Subcutaneous abdominal adipose tissue (tissue), 5 donors: ENCODE results near the gene MCRIP2.
A peak's percentile ranks its signal among the peaks of the same experiment; 100 is the strongest.

Experiments
- H3K27ac ChIP-seq: one replicate; pipeline ENCODE4 v1.7.0; 2013; ENCODE audit warnings: low read depth, mild to moderate bottlenecking, inconsistent platforms, low read length, moderate library complexity
- H3K27me3 ChIP-seq, 5 donors: one replicate each; pipeline ENCODE4 v1.7.0; 2013; ENCODE audit warnings: low read length in 5 of 5, inconsistent platforms in 1 of 5; ENCODE audit not compliant: control insufficient read depth in 5 of 5, insufficient read depth in 4 of 5
- H3K36me3 ChIP-seq, 5 donors: one replicate each; pipeline ENCODE4 v1.7.0; 2013; ENCODE audit warnings: low read length in 5 of 5; ENCODE audit not compliant: control insufficient read depth in 5 of 5, insufficient read depth in 5 of 5
- H3K4me1 ChIP-seq, 5 donors: one replicate each; pipeline ENCODE4 v1.7.0; 2013; ENCODE audit warnings: low read length in 5 of 5, mild to moderate bottlenecking in 3 of 5, moderate library complexity in 1 of 5; ENCODE audit not compliant: control insufficient read depth in 5 of 5, insufficient read depth in 5 of 5
- H3K4me3 ChIP-seq, 5 donors: one replicate each; pipeline ENCODE4 v1.7.0; 2013; ENCODE audit warnings: low read length in 5 of 5, low read depth in 1 of 5
- H3K9ac ChIP-seq, 5 donors: one replicate each; pipeline ENCODE4 v1.7.0; 2013; ENCODE audit warnings: low read length in 5 of 5, mild to moderate bottlenecking in 4 of 5, moderate library complexity in 3 of 5
- H3K9me3 ChIP-seq, 5 donors: one replicate each; pipeline ENCODE4 v1.7.0; 2013; ENCODE audit warnings: low read length in 5 of 5; ENCODE audit not compliant: control insufficient read depth in 5 of 5
- donor health status: healthy.
- donor health status: healthy.
- donor health status: healthy.
- donor health status: healthy.
- donor health status: healthy.

Gene MCRIP2

GRCh38 chr16:669666-670065, 28.0 kb downstream of the MCRIP2 start:
- no peaks in the 10 kb centered on the region for H3K9me3 ChIP-seq
- H3K4me3 ChIP-seq: peak overlapping the region in 1 of 5 donors; percentile 80
- H3K27me3 ChIP-seq: no peaks in the 10 kb centered on the region
- H3K36me3 ChIP-seq: peaks cover 0 to 52% (median 47%) of the 10 kb centered on the region in 5 donors
- H3K4me1 ChIP-seq: peaks cover 2 to 24% (median 22%) of the 10 kb centered on the region in 5 donors
- H3K27ac ChIP-seq: no peak overlapping the region
- H3K9ac ChIP-seq: peak overlapping the region in 1 of 5 donors; percentile 96

DNA sequence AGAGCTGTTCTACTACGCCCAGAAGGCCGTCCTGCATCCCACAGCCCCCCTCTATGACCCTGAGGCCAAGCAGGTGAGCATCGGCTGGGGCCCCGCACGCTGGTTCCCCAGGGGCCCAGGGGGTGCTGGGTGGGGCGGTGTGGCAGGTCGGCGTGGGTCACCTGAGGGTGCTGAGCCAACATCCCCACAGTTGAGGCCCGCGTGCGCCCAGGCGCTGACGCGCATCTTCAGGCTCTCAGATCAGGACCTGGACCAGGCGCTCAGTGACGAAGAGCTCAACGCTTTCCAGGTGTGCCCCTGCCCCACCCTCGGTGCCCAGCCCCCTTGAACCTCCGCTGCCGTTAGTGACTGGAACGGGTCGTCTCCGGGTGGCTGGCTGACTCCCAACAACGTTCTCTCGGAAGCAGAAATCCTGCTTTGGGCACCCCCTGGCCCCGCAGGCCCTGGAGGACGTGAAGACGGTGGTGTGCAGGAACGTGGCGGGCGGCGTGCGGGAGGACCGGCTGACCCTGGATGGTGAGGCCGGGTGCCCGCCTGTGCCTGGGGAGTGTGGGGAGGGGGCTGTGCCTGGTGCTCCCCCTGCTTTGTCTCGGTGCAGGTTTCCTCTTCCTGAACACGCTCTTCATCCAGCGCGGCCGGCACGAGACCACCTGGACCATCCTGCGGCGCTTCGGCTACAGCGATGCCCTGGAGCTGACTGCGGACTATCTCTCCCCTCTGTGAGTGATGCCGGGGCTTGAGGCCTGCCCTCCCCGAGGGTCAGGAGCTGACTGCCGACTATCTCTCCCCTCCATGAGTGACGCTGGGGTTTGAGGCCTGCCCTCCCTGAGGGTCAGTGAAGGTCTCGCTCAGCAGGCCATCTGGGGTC, 29.1 kb downstream of the MCRIP2 start:
- no peak overlapping the region for H3K27ac ChIP-seq

GRCh38 chr16:671353-672131, 29.9 kb downstream of the MCRIP2 start:
- H3K36me3 ChIP-seq: peaks cover 0 to 52% (median 47%) of the 10 kb centered on the region in 5 donors
- H3K27ac ChIP-seq: no peak overlapping the region
- no peak overlapping the region for H3K4me3 ChIP-seq
- no peaks in the 10 kb centered on the region for H3K27me3 ChIP-seq
- no peaks in the 10 kb centered on the region for H3K9me3 ChIP-seq
- no peak overlapping the region for H3K9ac ChIP-seq
- H3K4me1 ChIP-seq: peaks cover 2 to 40% (median 37%) of the 10 kb centered on the region in 5 donors

More for the DNA sequence above, 29.1 kb downstream of the MCRIP2 start:
- Histone ChIP-seq H3K9me3 (no peaks in the 10 kb centered on the region), H3K4me1 (peaks cover 2 to 34% (median 31%) of the 10 kb centered on the region in 5 donors), H3K36me3 (peaks cover 0 to 52% (median 47%) of the 10 kb centered on the region in 5 donors), H3K9ac (no peak overlapping the region), H3K4me3 (no peak overlapping the region), H3K27me3 (no peaks in the 10 kb centered on the region)

GRCh38 chr16:672371-672770, 30.7 kb downstream of the MCRIP2 start:
- Histone ChIP-seq H3K27me3 (peaks cover 0 to 4% (median 0%) of the 10 kb centered on the region in 5 donors), H3K36me3 (peaks cover 0 to 52% (median 47%) of the 10 kb centered on the region in 5 donors), H3K27ac (no peak overlapping the region), H3K4me1 (peaks cover 2 to 37% (median 34%) of the 10 kb centered on the region in 5 donors), H3K9ac (no peak overlapping the region), H3K4me3 (no peak overlapping the region), H3K9me3 (no peaks in the 10 kb centered on the region)

- Histone ChIP-seq H3K4me3 (no peak overlapping the region), H3K27ac (no peak overlapping the region), H3K9ac (no peak overlapping the region), H3K9me3 (no peaks in the 10 kb centered on the region), H3K27me3 (peaks cover 0 to 4% (median 0%) of the 10 kb centered on the region in 5 donors), H3K36me3 (peaks cover 0 to 52% (median 47%) of the 10 kb centered on the region in 5 donors), H3K4me1 (peaks cover 0 to 33% (median 31%) of the 10 kb centered on the region in 5 donors)
These were observed 31.2 kb downstream of the MCRIP2 start for GRCh38 chr16:672851-673250.

DNA sequence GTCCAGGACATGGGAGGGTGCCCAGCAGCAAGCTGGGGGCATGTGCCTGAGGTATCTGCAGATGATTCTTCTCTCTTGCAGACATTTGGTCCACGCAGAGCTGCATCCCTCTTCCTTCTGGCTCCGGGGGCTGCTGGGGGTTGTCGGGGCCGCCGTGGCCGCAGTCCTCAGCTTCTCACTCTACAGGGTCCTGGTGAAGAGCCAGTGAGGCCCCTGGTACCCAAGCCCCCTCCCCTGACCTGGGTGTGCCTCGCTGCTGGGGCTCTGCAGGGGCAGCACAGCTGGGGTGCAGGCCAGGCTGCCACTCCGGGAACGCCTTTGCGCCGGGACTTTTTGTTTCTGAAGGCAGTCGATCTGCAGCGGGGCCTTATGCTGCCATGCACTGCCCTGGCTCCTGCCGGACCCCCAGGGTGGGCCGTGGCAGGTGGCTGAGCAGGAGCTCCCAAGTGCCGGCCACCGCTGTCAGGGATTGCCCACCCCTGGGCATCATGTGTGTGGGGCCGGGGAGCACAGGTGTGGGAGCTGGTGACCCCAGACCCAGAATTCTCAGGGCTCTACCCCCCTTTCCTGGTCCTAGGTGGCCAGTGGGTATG, 31.9 kb downstream of the MCRIP2 start:
- no peak overlapping the region for H3K27ac ChIP-seq
- H3K9ac ChIP-seq: no peak overlapping the region
- peaks cover 0 to 52% (median 47%) of the 10 kb centered on the region in 5 donors for H3K36me3 ChIP-seq
- no peaks in the 10 kb centered on the region for H3K9me3 ChIP-seq
- peaks cover 0 to 29% (median 26%) of the 10 kb centered on the region in 5 donors for H3K4me1 ChIP-seq
- H3K27me3 ChIP-seq: peaks cover 0 to 4% (median 0%) of the 10 kb centered on the region in 5 donors
- no peak overlapping the region for H3K4me3 ChIP-seq

DNA sequence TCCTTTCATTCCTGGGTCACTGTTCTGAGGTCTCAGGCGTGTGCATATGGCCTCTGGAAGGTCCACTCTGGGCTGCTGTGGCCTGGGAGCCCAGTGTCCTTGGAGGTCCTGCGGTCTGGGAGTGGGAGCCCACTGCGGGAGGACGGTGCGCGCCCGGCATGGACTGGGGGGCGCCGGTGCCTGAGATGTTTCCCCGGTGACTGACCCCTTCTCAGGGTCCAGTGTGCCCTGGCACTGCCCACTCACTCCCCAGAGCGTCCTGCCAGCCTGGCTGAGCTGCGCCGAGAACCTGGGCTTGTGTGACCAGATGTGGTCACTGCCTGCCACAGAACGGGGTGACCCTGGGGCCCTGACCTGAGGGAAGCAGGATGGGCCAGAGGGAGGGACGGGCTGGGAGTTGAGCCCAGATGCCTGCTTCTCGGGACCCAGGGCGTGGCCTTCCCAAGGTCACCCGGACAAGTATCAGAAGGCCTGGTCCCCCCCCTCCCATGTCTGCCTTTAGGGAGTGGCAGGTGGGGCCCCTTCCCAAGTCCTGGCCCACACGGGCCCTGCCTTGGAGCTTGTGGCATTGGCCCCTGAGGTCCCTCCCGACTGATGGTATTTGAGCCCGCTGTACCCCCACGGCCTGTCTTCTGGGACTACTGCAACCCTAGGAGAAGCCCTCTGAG, 32.7 kb downstream of the MCRIP2 start:
- Histone ChIP-seq H3K27me3 (peaks cover 0 to 4% (median 0%) of the 10 kb centered on the region in 5 donors), H3K9me3 (no peaks in the 10 kb centered on the region), H3K4me3 (no peak overlapping the region), H3K27ac (no peak overlapping the region), H3K4me1 (peaks cover 0 to 25% (median 24%) of the 10 kb centered on the region in 5 donors), H3K9ac (no peak overlapping the region), H3K36me3 (peaks cover 0 to 49% (median 45%) of the 10 kb centered on the region in 5 donors)

GRCh38 chr16:674968-675883, 33.6 kb downstream of the MCRIP2 start, which contains the start of gene RHBDL1:
Gene RHBDL1 (plus strand): TSS chr16:675671. CDS start chr16:675791, 120 bp downstream.
- Histone ChIP-seq H3K27ac (no peak within 1 kb of the TSS), H3K4me3 (peak within 1 kb of the TSS in 4 of 5 donors; percentile 21 to 58 (median 36)), H3K9ac (no peak within 1 kb of the TSS)

More at GRCh38 chr16:674968-675883, 33.6 kb downstream of the MCRIP2 start, which contains the start of gene RHBDL1:
- Histone ChIP-seq H3K4me1 (peaks cover 0 to 29% (median 23%) of the 10 kb centered on the region in 5 donors), H3K36me3 (peaks cover 0 to 40% (median 37%) of the 10 kb centered on the region in 5 donors), H3K27me3 (peaks cover 0 to 4% (median 0%) of the 10 kb centered on the region in 5 donors), H3K9me3 (no peaks in the 10 kb centered on the region)
